Measurements from ENCODE around the gene TCP10L.
"Not testable (repeated sequence)": the region's sequence is repeated elsewhere in the genome, so short reads cannot be mapped to it uniquely, and the experiment has no call there.

Gene TCP10L

DNA sequence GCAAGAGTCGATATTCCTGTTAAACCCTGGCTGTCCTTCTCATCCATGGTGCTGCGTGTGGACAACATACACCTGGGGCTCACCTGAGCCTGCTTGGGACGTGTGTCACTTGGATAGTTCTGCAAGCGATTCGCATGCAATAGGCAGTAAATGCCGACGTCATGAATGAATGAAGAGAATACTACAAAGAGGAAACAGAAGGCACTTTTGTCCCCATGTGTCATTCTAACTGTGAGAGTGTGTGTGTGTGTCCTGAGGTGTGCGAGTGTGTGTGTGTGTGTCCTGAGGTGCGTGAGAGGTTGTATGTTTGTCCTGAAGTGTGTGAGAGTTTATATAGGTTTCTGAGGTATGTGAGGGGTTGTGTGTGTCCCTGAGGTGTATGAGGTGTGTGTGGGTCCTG is 647 bp upstream of the TCP10L start:
- DNase-seq = no peak

DNA sequence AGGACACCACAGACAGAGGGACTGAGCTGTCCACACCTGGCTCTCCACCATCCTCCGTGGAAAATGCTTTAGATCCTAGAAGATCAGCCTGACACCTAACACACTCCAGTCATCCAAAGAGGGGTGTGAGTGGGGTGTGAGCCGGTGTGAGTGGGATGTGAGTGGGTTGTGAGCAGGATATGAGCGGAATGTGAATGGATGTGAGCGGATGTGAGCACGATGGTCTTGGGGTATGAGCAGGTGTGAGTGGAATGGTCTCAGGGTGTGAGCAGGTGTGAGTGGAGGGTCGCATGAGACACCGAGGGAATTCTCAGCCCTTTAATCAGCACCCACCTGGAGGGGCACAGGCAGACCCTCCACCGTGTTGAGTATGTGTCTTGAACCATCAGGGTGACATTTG is 851 bp downstream of the TCP10L start:
- DNase-seq = no peak

- no peak for DNase-seq
These were observed 3.6 kb downstream of the TCP10L start for GRCh38 chr21:32581732-32582131.

GRCh38 chr21:32580949-32581348 is 4.4 kb downstream of the TCP10L start:
- no peak for DNase-seq

DNA sequence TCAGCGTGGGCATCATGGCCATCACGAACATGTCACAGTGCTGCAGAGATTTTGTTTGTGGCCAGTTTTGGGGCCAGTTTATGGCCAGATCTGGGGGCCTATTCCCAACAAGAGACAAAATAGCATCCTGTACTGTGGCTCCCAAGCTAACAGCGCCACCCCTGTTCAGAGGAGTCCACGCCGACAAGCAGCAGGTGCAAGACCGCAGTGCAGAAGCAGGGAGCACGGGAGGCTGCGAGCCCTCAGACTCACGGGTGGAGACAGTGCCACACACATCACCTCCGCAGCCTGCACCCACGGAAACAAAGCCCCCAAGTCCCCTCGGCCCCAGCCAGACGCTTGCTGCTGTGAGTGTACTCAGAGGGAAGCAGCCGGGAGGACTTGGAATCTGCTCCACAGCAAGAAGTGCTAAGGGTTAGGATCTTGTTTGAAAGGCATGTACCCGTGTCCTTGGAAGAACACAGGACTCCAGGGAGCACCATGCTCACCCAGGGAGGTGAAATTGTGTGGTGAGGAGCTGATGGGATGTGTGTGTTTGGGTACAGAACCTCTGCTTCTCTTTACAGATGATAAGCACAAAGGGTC is 7.1 kb downstream of the TCP10L start:
- DNase-seq = no peak

- no peak for DNase-seq
These were observed 9.3 kb downstream of the TCP10L start for GRCh38 chr21:32576011-32576410.

DNA sequence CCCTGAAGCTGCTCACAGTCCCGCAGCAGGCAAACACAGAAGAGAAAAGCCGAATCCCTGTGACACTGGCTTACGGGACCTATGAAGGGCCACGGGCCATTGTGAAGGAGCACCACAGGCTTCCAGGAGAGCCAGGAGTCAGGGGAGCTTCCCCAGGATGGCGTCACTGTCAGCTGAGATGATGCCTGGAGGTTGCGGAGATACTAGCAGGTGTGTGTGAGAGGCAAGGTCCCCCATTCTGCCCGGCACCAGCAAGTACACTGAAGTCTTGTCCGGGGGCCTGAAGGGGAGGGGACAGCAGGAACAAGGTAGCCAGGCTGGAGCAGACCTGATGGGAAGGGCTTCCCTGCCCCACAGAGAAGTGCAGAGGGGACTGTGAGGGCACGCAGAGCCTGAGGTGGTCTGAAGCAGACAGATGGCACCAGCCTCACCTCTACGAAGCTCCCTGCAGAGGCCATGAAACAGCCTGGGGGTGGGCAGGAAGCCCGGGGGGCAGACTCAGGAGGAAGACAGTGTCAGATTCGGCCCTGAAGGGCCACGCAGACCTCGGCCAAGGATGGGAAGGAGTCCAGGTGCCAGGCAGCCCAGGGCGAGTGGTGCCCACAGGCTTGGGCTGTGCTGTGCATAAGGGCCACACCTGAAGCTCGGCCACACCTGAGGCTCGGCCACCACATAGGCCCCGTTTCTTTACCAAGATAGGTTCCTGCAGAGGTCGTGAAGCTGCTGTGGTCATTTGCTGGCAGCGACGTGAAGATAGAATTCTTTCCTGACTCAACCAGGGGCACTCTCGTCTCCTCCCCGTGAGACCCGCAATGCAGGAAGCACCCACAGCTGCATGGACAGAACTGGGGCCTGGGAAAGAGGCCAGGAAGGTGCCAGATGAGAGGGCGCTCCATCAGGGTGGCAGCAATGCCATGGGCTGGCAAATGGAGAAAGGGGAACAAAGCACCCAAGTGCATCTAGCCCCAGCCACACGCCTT is 10.1 kb downstream of the TCP10L start:
- no peak for DNase-seq

DNA sequence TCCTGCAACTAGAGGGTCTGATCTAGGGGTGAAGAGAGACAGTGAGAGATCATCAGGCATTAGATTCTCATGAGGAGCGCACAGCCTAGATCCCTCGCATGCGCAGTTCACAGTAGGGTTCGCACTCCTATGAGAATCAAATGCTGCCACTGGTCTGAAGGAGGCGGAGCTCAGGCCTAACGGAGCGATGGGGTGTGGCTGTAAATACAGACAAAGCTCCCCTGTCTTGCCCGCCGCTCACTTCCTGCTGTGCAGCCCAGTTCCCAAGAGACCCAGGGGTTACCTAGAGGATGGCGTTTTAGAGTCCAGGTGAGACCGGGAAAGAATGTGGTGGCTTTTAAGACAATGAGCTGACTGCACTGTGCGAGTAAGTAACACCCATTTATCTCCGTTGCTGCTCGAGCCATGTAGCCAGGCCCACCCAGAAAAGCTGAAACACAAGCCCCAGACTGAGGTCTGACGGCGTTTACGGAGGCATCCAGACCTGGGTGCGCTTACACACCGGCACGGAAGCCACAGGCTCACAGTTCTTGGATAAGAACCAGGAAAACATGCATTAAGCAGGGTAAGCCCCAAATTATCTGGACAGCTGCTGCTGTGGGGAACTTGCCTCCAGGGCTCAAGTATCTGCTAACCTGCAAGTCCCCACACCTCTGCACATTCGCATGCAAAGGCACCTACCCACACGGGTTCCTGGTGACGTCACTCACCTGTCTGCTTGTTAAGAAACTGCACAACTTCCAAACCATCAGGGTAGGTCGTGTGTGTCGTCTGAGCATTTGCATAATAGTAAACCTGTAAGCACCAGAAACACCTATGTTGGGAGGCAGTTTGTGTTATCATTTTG is 12.5 kb downstream of the TCP10L start:
- DNase-seq = no peak

DNA sequence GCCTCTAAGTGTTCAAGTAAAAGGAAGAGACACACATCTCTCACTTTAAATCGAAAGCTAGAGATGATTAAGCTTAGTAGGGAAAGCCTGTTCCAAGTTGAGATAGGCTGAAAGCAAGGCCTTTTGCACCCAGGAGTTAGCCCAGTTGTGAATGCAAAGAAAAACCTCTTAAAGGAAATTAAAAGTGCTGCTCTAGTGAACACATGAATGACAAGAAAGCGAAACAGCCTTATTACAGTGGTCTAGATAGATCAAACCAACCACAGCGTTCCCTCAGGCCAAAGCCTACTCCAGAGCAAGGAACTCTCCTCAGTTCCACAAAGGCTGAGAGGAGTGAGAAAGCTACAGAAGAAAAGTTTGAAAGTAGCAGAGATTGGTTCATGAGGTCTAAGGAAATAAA is 14.9 kb downstream of the TCP10L start:
- no peak for DNase-seq

GRCh38 chr21:32569261-32570230 is 15.8 kb downstream of the TCP10L start:
- peak; percentile 81 to 85 for DNase-seq

DNA sequence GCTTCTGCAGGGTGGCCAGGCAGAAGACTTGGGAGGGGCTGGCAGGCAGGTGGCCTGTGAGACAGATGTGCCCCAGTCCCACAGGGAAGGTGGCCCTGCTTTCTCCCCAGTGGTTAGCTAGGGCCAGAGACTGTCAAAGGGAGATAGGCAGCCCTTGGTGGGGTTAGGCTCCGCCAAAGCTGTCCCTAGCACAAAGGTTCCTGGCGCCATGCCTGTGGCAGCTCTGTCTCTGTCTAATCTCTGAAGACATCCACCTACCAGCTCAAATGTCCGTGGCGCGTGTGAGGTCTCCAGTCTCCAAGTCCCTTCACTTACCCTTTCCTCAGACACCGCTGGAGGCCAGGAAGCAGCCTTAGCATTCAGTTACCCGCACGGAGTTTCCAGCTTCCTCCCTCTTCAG is 17.7 kb downstream of the TCP10L start:
- DNase-seq = no peak

DNA sequence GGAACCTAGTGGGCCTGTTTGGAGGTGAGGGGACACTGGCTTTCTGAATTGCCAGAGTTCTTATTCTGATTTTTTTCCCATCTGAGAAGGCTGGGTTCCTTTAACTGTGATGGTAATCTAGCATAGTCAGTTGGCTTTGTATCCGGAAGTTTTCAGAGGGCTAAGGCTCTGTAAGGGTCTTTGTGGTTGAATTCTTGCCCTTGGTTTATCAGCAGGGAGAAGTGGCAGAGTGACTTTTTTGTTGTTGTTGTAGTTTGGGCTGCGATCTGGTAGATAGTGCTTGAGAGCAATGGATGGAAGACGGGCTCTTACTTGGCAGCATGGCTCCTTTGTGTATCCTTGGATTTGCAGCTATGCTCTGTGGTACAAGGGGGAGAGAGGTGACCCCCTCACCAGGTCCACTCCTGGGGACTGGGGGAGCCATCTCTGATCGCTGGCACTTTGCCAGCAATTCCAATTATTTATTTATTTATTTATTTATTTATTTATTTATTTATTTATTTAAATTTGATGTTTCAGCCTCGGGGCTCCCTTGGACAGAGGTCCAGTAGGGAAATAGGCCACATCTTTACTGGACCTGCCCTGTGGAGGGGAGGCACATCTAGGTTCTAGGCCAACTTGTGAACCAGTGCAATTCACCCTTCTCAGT is 18.5 kb downstream of the TCP10L start:
- no peak for DNase-seq

DNA sequence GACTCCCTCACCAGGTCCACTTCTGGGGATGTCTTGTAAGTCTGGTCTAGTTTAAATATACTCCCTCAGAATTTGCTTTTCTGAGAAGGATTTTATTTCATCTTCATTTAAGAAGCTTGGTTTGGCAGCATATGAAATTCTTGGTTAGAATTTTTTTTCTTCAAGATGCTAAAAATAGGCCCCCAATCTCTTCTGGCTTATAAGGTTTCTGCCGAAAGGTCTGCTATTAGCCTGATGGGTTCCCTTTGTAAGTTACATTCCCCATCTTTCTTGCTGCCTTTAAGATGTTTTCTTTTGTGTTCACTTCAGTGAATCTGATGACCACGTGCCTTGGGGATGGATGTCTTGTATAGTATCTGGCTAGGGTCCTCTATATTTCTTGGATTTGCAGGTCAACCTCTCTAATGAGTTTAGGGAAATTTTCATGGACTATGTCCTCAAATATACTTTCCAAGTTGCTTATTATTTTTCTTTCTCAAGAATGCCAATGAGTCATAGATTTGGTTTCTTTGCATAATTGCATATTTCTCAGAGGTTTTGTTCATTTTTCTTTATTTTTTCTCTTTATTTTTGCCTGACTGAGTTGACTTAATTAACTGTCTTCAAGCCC is 19.4 kb downstream of the TCP10L start:
- DNase-seq = no peak

DNA sequence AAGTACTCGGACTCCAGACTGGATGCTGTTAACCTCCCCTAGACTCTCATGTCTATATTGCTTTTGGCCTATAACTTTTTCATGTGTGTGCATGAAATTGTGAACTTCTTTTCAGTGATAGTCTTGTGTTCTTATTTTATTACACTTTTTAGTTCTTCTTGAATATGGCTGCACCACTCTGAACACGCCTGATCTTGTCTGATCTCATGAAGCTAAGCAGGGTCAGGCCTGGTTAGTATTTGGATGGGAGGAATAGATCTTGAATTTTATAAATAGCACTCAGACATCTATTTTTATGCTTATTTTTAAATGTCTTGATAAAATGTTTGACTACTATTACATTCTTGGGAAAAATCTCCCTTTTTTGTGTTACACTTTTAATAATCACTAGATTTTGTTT is 22.4 kb downstream of the TCP10L start:
- DNase-seq = no peak

DNA sequence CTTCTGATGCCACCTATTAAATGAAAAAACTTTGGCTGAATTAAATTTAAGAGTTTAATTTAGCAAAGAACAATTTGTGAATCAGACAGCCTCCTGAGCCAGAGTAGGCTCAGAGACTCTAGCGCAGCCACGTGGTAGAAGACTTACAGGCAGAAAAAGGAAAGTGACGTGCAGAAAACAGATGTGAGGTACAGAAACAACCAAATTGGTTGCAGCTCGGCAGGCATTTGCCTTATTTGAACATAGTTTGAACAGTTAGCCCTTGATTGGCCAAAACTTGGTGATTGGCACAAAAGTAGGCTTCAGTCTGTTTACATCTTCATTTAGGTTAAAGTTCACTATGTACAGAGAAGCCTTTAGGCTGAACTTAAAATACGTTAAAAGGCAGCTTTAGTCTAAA is 22.9 kb downstream of the TCP10L start:
- DNase-seq = no peak

- DNase-seq = not testable (repeated sequence)
These were observed 23.8 kb downstream of the TCP10L start for GRCh38 chr21:32561476-32561875.

DNA sequence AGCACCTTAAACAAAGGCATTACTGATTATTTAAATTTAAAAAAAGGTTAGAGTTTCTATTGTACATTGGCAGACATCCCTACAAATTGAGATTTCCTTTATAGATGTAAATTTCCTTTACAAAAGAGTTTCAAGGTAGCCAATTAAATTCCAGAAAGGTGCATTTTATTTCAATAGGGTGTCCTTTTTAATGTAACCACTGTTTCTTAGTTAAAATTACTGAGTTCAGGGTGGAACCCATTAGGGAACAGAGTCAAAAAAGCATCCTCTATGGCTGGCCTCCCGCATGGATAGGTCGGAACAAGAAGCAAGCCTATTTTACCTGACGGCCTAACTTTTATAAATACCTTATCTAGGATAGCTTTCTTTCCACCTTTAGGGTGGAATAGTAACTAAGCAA is 24.4 kb downstream of the TCP10L start:
- DNase-seq = no peak

DNA sequence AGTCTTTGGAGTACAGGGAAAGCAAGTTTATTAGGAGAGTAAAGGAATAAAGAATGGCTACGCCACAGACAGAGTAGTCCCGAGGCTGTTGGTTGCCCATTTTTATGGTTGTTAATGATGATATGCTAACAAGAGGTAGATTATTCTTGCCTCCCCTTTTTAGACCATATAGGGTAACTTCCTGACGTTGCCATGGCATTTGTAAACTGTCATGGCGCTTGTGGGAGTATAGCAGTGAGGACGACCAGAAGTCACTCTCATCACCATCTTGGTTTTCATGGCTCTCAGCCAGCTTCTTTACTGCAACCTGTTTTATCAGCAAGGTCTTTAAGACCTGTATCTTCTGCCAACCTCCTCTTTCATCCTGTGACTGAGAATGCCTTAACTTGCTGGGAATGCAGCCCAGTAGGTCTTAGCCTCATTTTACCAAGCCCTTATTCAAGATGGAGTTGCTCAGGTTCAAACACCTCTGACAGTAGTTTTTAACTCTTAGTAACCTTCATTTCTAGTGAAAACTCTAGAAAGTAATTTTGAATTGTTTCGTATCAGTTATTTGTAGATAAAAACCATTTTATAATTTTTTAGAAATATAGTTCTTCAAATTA is 26.2 kb downstream of the TCP10L start:
- no peak for DNase-seq

- no peak for DNase-seq
These were observed 27.2 kb downstream of the TCP10L start for GRCh38 chr21:32558106-32558505.

- no peak for DNase-seq
These were observed 30.3 kb downstream of the TCP10L start for GRCh38 chr21:32554832-32555638.

All from Kasumi-1 (cell line).